Thoracic aorta (tissue), 2 donors: ENCODE measurements around the gene ERBB4. TPM values are rescaled to one million over a fixed set of nuclear protein-coding genes. Genes with fewer than 3 reads are reported as not detected.

Source experiments
- ATAC-seq: fragments of 150-250 bp; one replicate; pipeline ENCODE4 v1.8.0; 2017; ENCODE audit warnings: low read depth; ENCODE audit not compliant: insufficient number of reproducible peaks, low FRiP score
- DNase-seq: peaks from one replicate; pipeline ENCODE4 v3.0.0-alpha.2; 2020; ENCODE audit warnings: low spot score
- H3K27ac ChIP-seq, 2 donors: fragments of 200-600 bp; sonication (generic); 1 replicate in 1 of 2; 2 replicates in 1 of 2; pipeline ENCODE4 v1.5.1; 2016; ENCODE audit warnings: mild to moderate bottlenecking in 2 of 2, moderate library complexity in 2 of 2
- H3K27me3 ChIP-seq: fragments of 200-600 bp; sonication (generic); replicated peaks from 2 replicates; pipeline ENCODE4 v1.6.0; 2016; ENCODE audit warnings: mild to moderate bottlenecking; ENCODE audit not compliant: insufficient read depth
- H3K36me3 ChIP-seq: fragments of 200-600 bp; sonication (generic); one replicate; pipeline ENCODE4 v1.5.1; 2016
- H3K4me1 ChIP-seq, 2 donors: fragments of 200-600 bp; sonication (generic); 1 replicate in 1 of 2; 2 replicates in 1 of 2; pipeline versions ENCODE4 v1.5.1 to v1.6.0; 2016; ENCODE audit warnings: low read depth in 2 of 2, mild to moderate bottlenecking in 1 of 2; ENCODE audit not compliant: control insufficient read depth in 1 of 2
- H3K4me3 ChIP-seq: fragments of 200-600 bp; sonication (generic); 2 replicates; pipeline ENCODE4 v1.5.1; 2016; ENCODE audit warnings: mild to moderate bottlenecking
- H3K9me3 ChIP-seq: fragments of 200-600 bp; sonication (generic); 2 replicates; pipeline ENCODE4 v1.5.1; 2016
- total RNA-seq, 2 donors: library from RNA; depleted of rRNA; stranded (reverse); fragments of >200 nt; gene quantifications; one replicate each; pipeline versions ENCODE4 v1.1.0 to v1.2.3, GENCODE V29; 2016
- TF ChIP-seq, protein P1 (sequence below): fragments of 200-600 bp; sonication (generic); IDR thresholded peaks from one replicate; pipeline ENCODE4 v1.5.1; 2019; ENCODE audit warnings: antibody characterized with exemption

The ERBB4 gene
- total RNA-seq, 2 donors from 2014 or later: 15.7 to 29.3 TPM

GRCh38 chr2:211358504-211358903 is 1180.1 kb downstream of the ERBB4 start:
- no peak for DNase-seq

GRCh38 chr2:211354481-211354880 is 1184.1 kb downstream of the ERBB4 start:
- Histone ChIP-seq H3K4me3 (no peak overlapping the region), H3K36me3 (no peaks in the 10 kb centered on the region), H3K4me1 (no peaks in the 10 kb centered on the region), H3K9me3 (no peaks in the 10 kb centered on the region), H3K27ac (no peak overlapping the region), H3K27me3 (no peaks in the 10 kb centered on the region)
- TF ChIP-seq, protein P1, sequence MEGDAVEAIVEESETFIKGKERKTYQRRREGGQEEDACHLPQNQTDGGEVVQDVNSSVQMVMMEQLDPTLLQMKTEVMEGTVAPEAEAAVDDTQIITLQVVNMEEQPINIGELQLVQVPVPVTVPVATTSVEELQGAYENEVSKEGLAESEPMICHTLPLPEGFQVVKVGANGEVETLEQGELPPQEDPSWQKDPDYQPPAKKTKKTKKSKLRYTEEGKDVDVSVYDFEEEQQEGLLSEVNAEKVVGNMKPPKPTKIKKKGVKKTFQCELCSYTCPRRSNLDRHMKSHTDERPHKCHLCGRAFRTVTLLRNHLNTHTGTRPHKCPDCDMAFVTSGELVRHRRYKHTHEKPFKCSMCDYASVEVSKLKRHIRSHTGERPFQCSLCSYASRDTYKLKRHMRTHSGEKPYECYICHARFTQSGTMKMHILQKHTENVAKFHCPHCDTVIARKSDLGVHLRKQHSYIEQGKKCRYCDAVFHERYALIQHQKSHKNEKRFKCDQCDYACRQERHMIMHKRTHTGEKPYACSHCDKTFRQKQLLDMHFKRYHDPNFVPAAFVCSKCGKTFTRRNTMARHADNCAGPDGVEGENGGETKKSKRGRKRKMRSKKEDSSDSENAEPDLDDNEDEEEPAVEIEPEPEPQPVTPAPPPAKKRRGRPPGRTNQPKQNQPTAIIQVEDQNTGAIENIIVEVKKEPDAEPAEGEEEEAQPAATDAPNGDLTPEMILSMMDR: no peak
- ATAC-seq (no peak), DNase-seq (no peak)

More at GRCh38 chr2:211358504-211358903, 1180.1 kb downstream of the ERBB4 start:
- TF ChIP-seq, protein P1: no peak
- ATAC-seq: no peak
- H3K27ac ChIP-seq: no peak overlapping the region
- no peaks in the 10 kb centered on the region for H3K27me3 ChIP-seq
- no peaks in the 10 kb centered on the region for H3K4me1 ChIP-seq
- H3K4me3 ChIP-seq: no peak overlapping the region
- H3K36me3 ChIP-seq: no peaks in the 10 kb centered on the region
- H3K9me3 ChIP-seq: no peaks in the 10 kb centered on the region

GRCh38 chr2:211351987-211352386 is 1186.6 kb downstream of the ERBB4 start:
- ATAC-seq (no peak), DNase-seq (no peak)
- H3K9me3 ChIP-seq: no peaks in the 10 kb centered on the region
- H3K27me3 ChIP-seq: no peaks in the 10 kb centered on the region
- TF ChIP-seq, protein P1: no peak
- H3K4me1 ChIP-seq: no peaks in the 10 kb centered on the region
- H3K27ac ChIP-seq: no peak overlapping the region
- no peak overlapping the region for H3K4me3 ChIP-seq
- H3K36me3 ChIP-seq: no peaks in the 10 kb centered on the region

- no peak for DNase-seq
- no peak overlapping the region for H3K4me3 ChIP-seq
- H3K27ac ChIP-seq: no peak overlapping the region
- no peaks in the 10 kb centered on the region for H3K27me3 ChIP-seq
- TF ChIP-seq, protein P1: no peak
- no peaks in the 10 kb centered on the region for H3K4me1 ChIP-seq
- H3K9me3 ChIP-seq: no peaks in the 10 kb centered on the region
- no peaks in the 10 kb centered on the region for H3K36me3 ChIP-seq
- ATAC-seq: no peak
Observed at GRCh38 chr2:211349031-211349430, 1189.6 kb downstream of the ERBB4 start.

GRCh38 chr2:211347328-211347727 is 1191.3 kb downstream of the ERBB4 start:
- TF ChIP-seq, protein P1: no peak
- DNase-seq (no peak), ATAC-seq (no peak)
- H3K36me3 ChIP-seq: no peaks in the 10 kb centered on the region
- H3K4me3 ChIP-seq: no peak overlapping the region
- H3K4me1 ChIP-seq: no peaks in the 10 kb centered on the region
- no peaks in the 10 kb centered on the region for H3K9me3 ChIP-seq
- no peak overlapping the region for H3K27ac ChIP-seq
- H3K27me3 ChIP-seq: no peaks in the 10 kb centered on the region
